Measurements from ENCODE around the gene TBC1D22A. TPM values are rescaled to one million over a fixed set of nuclear protein-coding genes. Genes with fewer than 3 reads are reported as not detected.

TBC1D22A gene
- total RNA-seq, 1 donor from 2014 or later = 34.1 TPM

DNA sequence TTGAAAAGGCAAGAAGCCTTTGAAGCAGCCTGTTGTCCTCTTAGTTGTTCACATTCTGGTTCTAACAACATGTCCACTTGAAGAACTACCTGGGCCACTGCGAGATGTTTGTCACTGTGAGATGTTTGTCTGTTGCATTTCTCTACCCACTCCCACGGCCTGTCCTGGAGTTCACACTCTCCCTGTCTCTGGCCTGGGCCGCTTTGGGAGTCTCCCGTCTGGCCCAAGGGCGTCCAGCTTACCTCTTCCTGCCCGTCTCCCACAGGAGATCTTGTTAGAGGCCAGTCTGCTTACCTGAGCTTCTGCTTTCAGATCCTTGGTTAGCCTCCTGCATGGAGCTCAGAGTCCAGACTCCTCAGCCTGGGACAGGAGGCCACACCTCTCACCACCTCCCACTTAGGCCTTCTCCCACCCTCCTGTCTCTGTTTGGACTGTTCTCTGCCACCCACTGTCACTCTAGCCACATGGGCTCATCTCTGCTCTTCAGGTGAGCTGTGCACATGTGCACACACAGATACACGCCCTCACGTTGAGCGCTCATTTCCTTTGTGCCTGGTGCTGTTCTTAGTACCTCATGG lies 66.0 kb downstream of the TBC1D22A start:
- H3K27ac ChIP-seq = no peak overlapping the region

DNA sequence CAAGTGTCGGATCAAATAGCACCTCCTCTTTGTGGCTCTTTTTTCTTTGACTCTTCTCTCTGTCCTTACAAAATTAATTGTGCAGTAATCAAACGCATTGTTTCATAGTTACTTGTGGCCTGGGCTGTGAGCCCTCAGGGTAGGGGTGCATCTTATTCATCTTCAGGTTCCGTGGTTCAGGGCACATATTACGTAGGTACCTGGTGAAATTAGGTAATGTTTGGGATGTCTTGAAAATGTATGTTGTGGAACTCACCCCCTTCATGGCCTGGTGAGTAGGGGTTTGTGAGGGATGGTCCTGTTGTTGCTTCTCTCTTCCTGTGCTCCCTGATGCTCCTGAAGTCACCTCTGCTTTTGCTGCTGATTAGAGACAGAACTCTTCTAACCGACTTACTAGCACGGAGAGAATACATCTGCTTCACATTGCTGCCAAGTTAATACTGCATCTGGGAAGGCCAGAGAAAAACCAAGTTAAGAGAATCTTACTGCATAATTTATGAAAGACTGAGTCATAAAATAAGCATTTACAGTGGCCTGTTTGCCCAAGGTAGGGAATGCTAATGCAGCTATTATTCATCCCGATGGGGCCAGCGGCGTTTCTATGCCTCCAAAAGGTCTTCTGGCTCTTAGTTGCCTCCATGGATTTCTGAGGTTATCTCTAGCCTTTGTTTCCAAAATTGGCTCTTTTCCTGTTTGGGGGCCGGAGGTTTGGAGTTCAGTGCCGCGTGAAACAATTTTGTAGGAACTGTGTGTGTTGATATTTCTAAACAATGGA lies 66.9 kb downstream of the TBC1D22A start:
- Histone ChIP-seq H3K4me1 (peaks cover 25% of the 10 kb centered on the region), H3K27me3 (ENCODE audit: low read depth) (no peaks in the 10 kb centered on the region), H3K27ac (no peak overlapping the region), H3K4me3 (no peak overlapping the region), H3K9me3 (no peaks in the 10 kb centered on the region), H3K36me3 (peaks cover 7% of the 10 kb centered on the region)
- TF ChIP-seq, protein P1, sequence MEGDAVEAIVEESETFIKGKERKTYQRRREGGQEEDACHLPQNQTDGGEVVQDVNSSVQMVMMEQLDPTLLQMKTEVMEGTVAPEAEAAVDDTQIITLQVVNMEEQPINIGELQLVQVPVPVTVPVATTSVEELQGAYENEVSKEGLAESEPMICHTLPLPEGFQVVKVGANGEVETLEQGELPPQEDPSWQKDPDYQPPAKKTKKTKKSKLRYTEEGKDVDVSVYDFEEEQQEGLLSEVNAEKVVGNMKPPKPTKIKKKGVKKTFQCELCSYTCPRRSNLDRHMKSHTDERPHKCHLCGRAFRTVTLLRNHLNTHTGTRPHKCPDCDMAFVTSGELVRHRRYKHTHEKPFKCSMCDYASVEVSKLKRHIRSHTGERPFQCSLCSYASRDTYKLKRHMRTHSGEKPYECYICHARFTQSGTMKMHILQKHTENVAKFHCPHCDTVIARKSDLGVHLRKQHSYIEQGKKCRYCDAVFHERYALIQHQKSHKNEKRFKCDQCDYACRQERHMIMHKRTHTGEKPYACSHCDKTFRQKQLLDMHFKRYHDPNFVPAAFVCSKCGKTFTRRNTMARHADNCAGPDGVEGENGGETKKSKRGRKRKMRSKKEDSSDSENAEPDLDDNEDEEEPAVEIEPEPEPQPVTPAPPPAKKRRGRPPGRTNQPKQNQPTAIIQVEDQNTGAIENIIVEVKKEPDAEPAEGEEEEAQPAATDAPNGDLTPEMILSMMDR (IDR thresholded peaks at IDR 0.05) = no peak
- DNase-seq (no peak), ATAC-seq (no peak)
- intact Hi-C loops (cut with DNase I) = no loop called here

More for the DNA sequence above, 66.0 kb downstream of the TBC1D22A start:
- no peaks in the 10 kb centered on the region for H3K9me3 ChIP-seq
- H3K4me3 ChIP-seq = no peak overlapping the region
- DNase-seq = no peak
- ATAC-seq = no peak
- no peaks in the 10 kb centered on the region for H3K27me3 ChIP-seq (ENCODE audit: low read depth)
- H3K36me3 ChIP-seq = peaks cover 11% of the 10 kb centered on the region
- intact Hi-C loops (cut with DNase I) = no loop called here
- TF ChIP-seq, protein P1 (IDR thresholded peaks at IDR 0.05) = no peak
- H3K4me1 ChIP-seq = peaks cover 25% of the 10 kb centered on the region

DNA sequence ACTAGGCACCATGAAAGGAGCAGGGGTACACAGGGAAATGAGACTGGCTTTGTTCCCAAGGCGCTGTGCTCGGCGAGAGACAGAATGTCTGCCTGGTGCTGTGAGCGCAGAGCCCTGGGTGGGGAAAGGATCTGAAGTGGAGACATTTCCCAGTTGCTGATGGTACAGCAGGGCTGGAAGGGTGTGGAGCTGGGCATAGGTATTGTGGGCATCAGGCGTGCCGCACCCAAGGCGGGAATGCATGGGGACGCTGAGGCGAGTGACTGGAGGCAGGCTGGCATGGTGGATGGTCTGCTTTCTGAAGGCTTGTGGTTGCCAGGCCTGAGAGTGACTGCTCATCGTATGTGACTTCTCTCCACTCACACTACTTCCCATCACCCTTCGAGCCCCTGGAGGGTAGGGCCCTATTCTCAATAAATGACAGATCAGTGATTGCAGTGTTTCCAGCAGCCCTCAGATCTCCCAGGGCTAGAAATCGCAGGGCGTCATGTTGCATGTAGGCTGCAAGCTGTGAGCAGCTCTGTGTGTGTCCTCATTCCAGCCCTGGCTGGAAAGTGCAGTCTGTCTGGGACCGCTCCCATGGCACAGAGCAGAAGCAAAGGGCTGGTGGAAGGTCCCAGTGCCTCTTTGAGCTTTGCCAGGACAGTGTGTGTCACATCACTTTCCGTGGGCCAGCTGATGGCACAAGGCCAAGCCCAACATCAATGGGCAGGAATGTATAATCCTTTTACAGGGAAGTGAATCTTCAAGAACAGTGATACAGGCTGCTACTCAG lies 67.7 kb downstream of the TBC1D22A start:
- Histone ChIP-seq H3K27ac (peak overlapping the region; percentile 16), H3K27me3 (ENCODE audit: low read depth) (no peaks in the 10 kb centered on the region), H3K36me3 (peaks cover 7% of the 10 kb centered on the region), H3K4me1 (peaks cover 25% of the 10 kb centered on the region), H3K9me3 (peaks cover 5% of the 10 kb centered on the region), H3K4me3 (no peak overlapping the region)
- ATAC-seq = peak; percentile 35 to 61
- intact Hi-C loops (cut with DNase I) = no loop called here
- DNase-seq = no peak
- TF ChIP-seq, protein P1 (IDR thresholded peaks at IDR 0.05) = no peak

DNA sequence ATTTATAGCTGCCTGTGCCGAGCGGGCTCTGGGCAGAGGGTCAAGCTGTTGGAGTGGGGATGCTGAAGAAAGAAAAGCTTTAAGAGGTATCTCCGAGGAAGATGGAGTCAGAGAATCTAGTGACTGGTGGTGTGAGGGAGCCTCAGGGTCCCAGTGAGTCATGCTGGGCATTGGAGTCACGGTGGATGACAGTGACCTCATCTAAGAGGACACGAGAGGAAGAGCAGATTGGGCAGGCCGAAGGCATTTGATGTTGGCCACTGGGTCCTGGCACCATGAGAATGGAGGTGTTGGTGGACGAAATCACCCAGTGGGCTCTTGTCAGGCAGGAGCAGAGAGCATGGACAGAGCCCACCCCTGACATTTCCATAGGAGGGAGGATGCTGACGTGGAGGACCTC lies 68.4 kb downstream of the TBC1D22A start:
- H3K27me3 ChIP-seq (ENCODE audit: low read depth) = no peaks in the 10 kb centered on the region
- TF ChIP-seq, protein P1 (IDR thresholded peaks at IDR 0.05) = no peak
- no peak overlapping the region for H3K27ac ChIP-seq
- no peak for ATAC-seq
- intact Hi-C loops (cut with DNase I) = no loop called here
- peaks cover 25% of the 10 kb centered on the region for H3K4me1 ChIP-seq
- DNase-seq = no peak
- peaks cover 5% of the 10 kb centered on the region for H3K9me3 ChIP-seq
- no peak overlapping the region for H3K4me3 ChIP-seq
- peaks cover 7% of the 10 kb centered on the region for H3K36me3 ChIP-seq

DNA sequence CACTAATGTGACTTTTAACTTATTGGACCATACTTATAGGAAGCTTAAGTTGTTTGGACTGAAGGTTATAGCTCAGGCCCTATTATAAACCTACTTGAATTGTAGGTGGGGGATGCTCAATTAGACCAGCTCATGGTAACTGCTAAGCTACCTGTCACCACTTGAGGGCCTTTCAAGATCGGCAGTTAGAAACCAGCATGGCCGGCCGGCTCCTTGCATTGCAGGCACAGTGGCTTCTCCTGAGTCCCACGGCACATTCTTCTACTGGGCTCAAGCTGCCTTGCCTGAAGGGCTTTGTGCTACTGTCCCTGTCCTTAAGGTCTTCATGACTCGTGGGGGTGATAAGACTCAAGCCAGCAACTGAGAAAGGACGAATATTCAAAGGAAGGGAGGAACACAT lies 70.8 kb downstream of the TBC1D22A start:
- Histone ChIP-seq H3K4me1 (peaks cover 25% of the 10 kb centered on the region), H3K27me3 (ENCODE audit: low read depth) (no peaks in the 10 kb centered on the region), H3K27ac (no peak overlapping the region), H3K36me3 (peaks cover 7% of the 10 kb centered on the region), H3K4me3 (no peak overlapping the region), H3K9me3 (peaks cover 5% of the 10 kb centered on the region)
- intact Hi-C loops (cut with DNase I) = no loop called here
- DNase-seq = no peak
- ATAC-seq = peak; percentile 45 to 68
- TF ChIP-seq, protein P1 (IDR thresholded peaks at IDR 0.05) = no peak

All from lower lobe of right lung (tissue), 2 donors.